Gastroesophageal sphincter (tissue), 3 donors: ENCODE results near the gene MYLK.

ENCODE experiments used
- CTCF ChIP-seq, 4 experiments: fragments of 200-600 bp in 2 of 4; fragments of 450-650 bp in 2 of 4; sonication (generic) in 1 of 4; IDR thresholded peaks; one replicate each; pipeline ENCODE4 v1.5.1; 2017 to 2019; ENCODE audit warnings: antibody characterized with exemption in 4 of 4, mild to moderate bottlenecking in 2 of 4, moderate library complexity in 2 of 4
- EP300 ChIP-seq: sonication (generic); formaldehyde crosslinking; IDR thresholded peaks from one replicate; pipeline ENCODE4 v1.6.1; 2017; ENCODE audit warnings: antibody characterized with exemption, mild to moderate bottlenecking
- POLR2A ChIP-seq, 2 donors: fragments of 450-650 bp; IDR thresholded peaks; one replicate each; pipeline ENCODE4 v1.6.1; 2017; ENCODE audit warnings: antibody characterized with exemption in 2 of 2, mild to moderate bottlenecking in 2 of 2, moderate library complexity in 1 of 2
- POLR2AphosphoS5 ChIP-seq: sonication (generic); formaldehyde crosslinking; IDR thresholded peaks from one replicate; pipeline ENCODE4 v1.6.1; 2017; ENCODE audit warnings: antibody characterized with exemption

GRCh38 chr3:123764647-123765046 lies 119.5 kb downstream of the MYLK start:
- TF ChIP-seq CTCF (IDR thresholded peaks at IDR 0.05) (no peak), POLR2AphosphoS5 (no peak), EP300 (no peak), POLR2A (IDR thresholded peaks at IDR 0.05) (no peak)
